Mammary epithelial cell (primary cell): ENCODE measurements around the gene MXRA8.

Experiments
- EZH2 ChIP-seq: IDR thresholded peaks from 2 replicates; pipeline ENCODE4 v1.6.1; 2012; ENCODE audit warnings: low read length, inconsistent platforms, borderline replicate concordance
- TF ChIP-seq, protein P1 (sequence below), 2 donors: IDR thresholded peaks in 1 of 2; conservative IDR thresholded peaks in 1 of 2; 2 replicates each; pipeline ENCODE4 v1.5.1; 2011 to 2012; ENCODE audit warnings: inconsistent platforms in 2 of 2, low read length in 2 of 2, mild to moderate bottlenecking in 2 of 2, control low read depth in 1 of 2, low read depth in 1 of 2; ENCODE audit not compliant: insufficient read depth in 1 of 2; ENCODE audit errors: extremely low read depth in 1 of 2

GRCh38 chr1:1334835-1335234 is 23.5 kb downstream of the MXRA8 start:
- TF ChIP-seq, protein P1, sequence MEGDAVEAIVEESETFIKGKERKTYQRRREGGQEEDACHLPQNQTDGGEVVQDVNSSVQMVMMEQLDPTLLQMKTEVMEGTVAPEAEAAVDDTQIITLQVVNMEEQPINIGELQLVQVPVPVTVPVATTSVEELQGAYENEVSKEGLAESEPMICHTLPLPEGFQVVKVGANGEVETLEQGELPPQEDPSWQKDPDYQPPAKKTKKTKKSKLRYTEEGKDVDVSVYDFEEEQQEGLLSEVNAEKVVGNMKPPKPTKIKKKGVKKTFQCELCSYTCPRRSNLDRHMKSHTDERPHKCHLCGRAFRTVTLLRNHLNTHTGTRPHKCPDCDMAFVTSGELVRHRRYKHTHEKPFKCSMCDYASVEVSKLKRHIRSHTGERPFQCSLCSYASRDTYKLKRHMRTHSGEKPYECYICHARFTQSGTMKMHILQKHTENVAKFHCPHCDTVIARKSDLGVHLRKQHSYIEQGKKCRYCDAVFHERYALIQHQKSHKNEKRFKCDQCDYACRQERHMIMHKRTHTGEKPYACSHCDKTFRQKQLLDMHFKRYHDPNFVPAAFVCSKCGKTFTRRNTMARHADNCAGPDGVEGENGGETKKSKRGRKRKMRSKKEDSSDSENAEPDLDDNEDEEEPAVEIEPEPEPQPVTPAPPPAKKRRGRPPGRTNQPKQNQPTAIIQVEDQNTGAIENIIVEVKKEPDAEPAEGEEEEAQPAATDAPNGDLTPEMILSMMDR (conservative IDR thresholded peaks at IDR 0.05 in 1 of 2, IDR thresholded peaks at IDR 0.05 in 1 of 2; ENCODE audit: extremely low read depth in 1 of 2, insufficient read depth in 1 of 2, low read depth in 1 of 2, low read length in 2 of 2) = no peak
- TF ChIP-seq EZH2 = no peak
